GM21786 (cell line): ENCODE measurements around the gene BHLHA9.
"Not testable (repeated sequence)": the region's sequence is repeated elsewhere in the genome, so short reads cannot be mapped to it uniquely, and the experiment has no call there.

Experiments used
- ATAC-seq: cut with Tn5 transposase; IDR thresholded peaks from one replicate; pipeline ENCODE4 v1.9.1; 2021; ENCODE audit not compliant: unreplicated experiment

Gene BHLHA9

GRCh38 chr17:1270210-1271029 lies at the start of gene BHLHA9:
Gene BHLHA9, plus strand, starts transcription at chr17:1270444. Its CDS starts 120 bp downstream, at chr17:1270564.
- ATAC-seq: no peak

GRCh38 chr17:1221209-1221608 lies 49.0 kb upstream of the BHLHA9 start:
- ATAC-seq: no peak

GRCh38 chr17:1222321-1222720 lies 47.9 kb upstream of the BHLHA9 start:
- no peak for ATAC-seq

- no peak for ATAC-seq
Observed at GRCh38 chr17:1223662-1224061, 46.6 kb upstream of the BHLHA9 start.

GRCh38 chr17:1224330-1224729 lies 45.9 kb upstream of the BHLHA9 start:
- no peak for ATAC-seq

GRCh38 chr17:1226308-1226707 lies 43.9 kb upstream of the BHLHA9 start:
- no peak for ATAC-seq

GRCh38 chr17:1227365-1227764 lies 42.9 kb upstream of the BHLHA9 start:
- no peak for ATAC-seq

- ATAC-seq: no peak
Observed at GRCh38 chr17:1227917-1228780, 42.1 kb upstream of the BHLHA9 start.

- ATAC-seq: no peak
Observed at GRCh38 chr17:1228781-1229348, 41.4 kb upstream of the BHLHA9 start.

GRCh38 chr17:1229349-1229899 lies 40.8 kb upstream of the BHLHA9 start:
- ATAC-seq: peak; percentile 63

GRCh38 chr17:1229900-1230501 lies 40.2 kb upstream of the BHLHA9 start:
- ATAC-seq: no peak

- no peak for ATAC-seq
Observed at GRCh38 chr17:1231456-1231855, 38.8 kb upstream of the BHLHA9 start.

- no peak for ATAC-seq
Observed at GRCh38 chr17:1232331-1232730, 37.9 kb upstream of the BHLHA9 start.

- no peak for ATAC-seq
Observed at GRCh38 chr17:1232786-1233185, 37.5 kb upstream of the BHLHA9 start.

GRCh38 chr17:1234455-1234854 lies 35.8 kb upstream of the BHLHA9 start:
- ATAC-seq: no peak

- ATAC-seq: no peak
Observed at GRCh38 chr17:1237471-1237870, 32.8 kb upstream of the BHLHA9 start.

- ATAC-seq: no peak
Observed at GRCh38 chr17:1239210-1239609, 31.0 kb upstream of the BHLHA9 start.

- ATAC-seq: not testable (repeated sequence)
Observed at GRCh38 chr17:1240426-1240825, 29.8 kb upstream of the BHLHA9 start.

GRCh38 chr17:1241929-1242328 lies 28.3 kb upstream of the BHLHA9 start:
- no peak for ATAC-seq

GRCh38 chr17:1244606-1245012 lies 25.6 kb upstream of the BHLHA9 start:
- no peak for ATAC-seq
